Measurements from ENCODE around the gene SERPINB7. TPM values are rescaled to one million over a fixed set of nuclear protein-coding genes. Genes with fewer than 3 reads are reported as not detected.

The SERPINB7 gene
- total RNA-seq, 4 donors from 2014 or later, result not detected

DNA sequence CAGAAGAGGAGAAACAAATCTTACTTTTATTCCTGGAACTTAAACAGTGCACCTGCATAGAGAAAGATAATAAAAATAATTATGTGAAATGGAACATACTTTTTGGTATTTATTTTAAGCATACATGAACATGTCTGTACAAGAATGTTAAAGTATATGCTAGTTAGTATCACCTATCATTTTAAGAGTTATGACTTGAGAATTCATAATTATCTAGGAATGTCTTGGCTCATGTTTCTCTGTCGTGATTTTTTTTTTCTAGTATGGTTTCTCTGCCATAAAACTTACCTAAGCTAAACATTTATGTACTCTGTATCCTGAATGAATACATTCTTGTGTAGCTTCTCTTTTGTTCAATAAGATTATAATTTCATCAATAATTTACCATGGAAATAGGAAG, 4.2 kb downstream of the SERPINB7 start:
- TF ChIP-seq POLR2A (IDR thresholded peaks at IDR 0.05) (no peak), CTCF (IDR thresholded peaks at IDR 0.05 in 4 of 5, conservative IDR thresholded peaks at IDR 0.05 in 1 of 5) (no peak)
- H3K9me3 ChIP-seq, result no peaks in the 10 kb centered on the region
- in situ Hi-C loops (cut with MboI; ENCODE audit: low sequenced_read_pairs in 4 of 4) (no loop called here), intact Hi-C loops (cut with DNase I; ENCODE audit: low total_unique reads) (no loop called here)
- H3K27me3 ChIP-seq, result no peaks in the 10 kb centered on the region
- ATAC-seq (no peak), DNase-seq (no peak)
- H3K36me3 ChIP-seq, result no peaks in the 10 kb centered on the region
- H3K27ac ChIP-seq, result no peak overlapping the region
- H3K4me1 ChIP-seq, result no peaks in the 10 kb centered on the region
- H3K4me3 ChIP-seq, result no peak overlapping the region

GRCh38 chr18:63783394-63783793, 8.2 kb downstream of the SERPINB7 start:
- no peaks in the 10 kb centered on the region for H3K9me3 ChIP-seq
- ATAC-seq (no peak), DNase-seq (no peak)
- no peaks in the 10 kb centered on the region for H3K36me3 ChIP-seq
- intact Hi-C loops (cut with DNase I; ENCODE audit: low total_unique reads), result no loop called here
- TF ChIP-seq CTCF (IDR thresholded peaks at IDR 0.05 in 4 of 5, conservative IDR thresholded peaks at IDR 0.05 in 1 of 5), result no peak
- no peak for TF ChIP-seq POLR2A (IDR thresholded peaks at IDR 0.05)
- in situ Hi-C loops (cut with MboI; ENCODE audit: low sequenced_read_pairs in 4 of 4), result no loop called here
- H3K4me1 ChIP-seq, result no peaks in the 10 kb centered on the region
- no peak overlapping the region for H3K4me3 ChIP-seq
- H3K27ac ChIP-seq, result no peak overlapping the region
- H3K27me3 ChIP-seq, result no peaks in the 10 kb centered on the region

DNA sequence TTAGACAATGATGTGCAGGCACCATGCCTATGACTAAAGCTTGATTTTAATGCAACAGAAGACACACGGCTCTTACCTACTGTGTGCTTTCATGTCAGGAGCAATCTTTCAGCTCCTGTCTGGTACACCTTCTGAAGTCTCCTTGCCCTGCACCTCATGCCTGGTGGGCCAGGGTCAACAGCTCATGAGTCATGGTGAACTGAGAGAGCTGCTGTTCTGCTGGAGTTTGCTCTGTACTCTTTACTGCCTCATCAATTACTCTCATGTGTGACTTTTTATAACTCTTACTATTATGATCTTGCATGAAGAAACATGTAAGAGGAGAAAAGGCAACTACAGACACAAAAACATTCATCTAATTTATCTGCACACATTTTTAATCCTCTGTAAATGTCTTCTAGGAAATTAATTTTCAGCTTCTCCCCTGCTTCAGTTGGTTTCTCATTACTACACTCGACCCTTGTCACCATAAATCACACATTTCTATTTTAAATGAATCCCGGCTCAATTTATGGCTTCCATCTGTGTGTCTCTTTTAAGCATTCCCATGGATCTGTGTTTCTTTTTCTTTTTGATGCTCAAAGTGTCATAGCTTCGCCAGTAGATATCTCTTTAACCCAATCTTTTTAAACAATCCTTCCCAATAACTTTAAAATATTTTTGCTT, 9.7 kb downstream of the SERPINB7 start:
- H3K36me3 ChIP-seq, result no peaks in the 10 kb centered on the region
- H3K4me1 ChIP-seq, result no peaks in the 10 kb centered on the region
- in situ Hi-C loops (cut with MboI; ENCODE audit: low sequenced_read_pairs in 4 of 4) (no loop called here), intact Hi-C loops (cut with DNase I; ENCODE audit: low total_unique reads) (no loop called here)
- no peak for ATAC-seq
- H3K27ac ChIP-seq, result no peak overlapping the region
- TF ChIP-seq CTCF (IDR thresholded peaks at IDR 0.05 in 4 of 5, conservative IDR thresholded peaks at IDR 0.05 in 1 of 5), result no peak
- no peak for TF ChIP-seq POLR2A (IDR thresholded peaks at IDR 0.05)
- DNase-seq, result no peak
- H3K4me3 ChIP-seq, result no peak overlapping the region
- no peaks in the 10 kb centered on the region for H3K27me3 ChIP-seq
- no peaks in the 10 kb centered on the region for H3K9me3 ChIP-seq

DNA sequence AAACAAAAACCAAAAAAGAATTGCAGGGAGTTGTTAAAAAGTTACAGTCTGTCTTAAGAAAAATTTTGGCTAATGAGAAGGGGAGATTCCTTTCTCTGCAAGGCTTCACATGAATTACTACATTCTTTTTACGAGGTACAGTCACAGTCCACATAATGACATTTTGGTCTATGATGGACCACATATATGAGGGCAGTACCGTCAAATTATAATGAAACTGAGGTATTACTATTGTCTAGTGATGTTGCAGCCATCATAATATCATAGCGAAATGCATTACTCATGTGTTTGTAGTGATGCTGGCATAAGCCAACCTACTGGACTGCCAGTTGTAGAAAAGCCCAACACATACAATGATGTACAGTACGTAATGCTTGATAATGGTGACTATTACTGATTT, 12.5 kb downstream of the SERPINB7 start:
- no peaks in the 10 kb centered on the region for H3K4me1 ChIP-seq
- intact Hi-C loops (cut with DNase I; ENCODE audit: low total_unique reads), result no loop called here

More for the DNA sequence above, 12.5 kb downstream of the SERPINB7 start:
- DNase-seq (no peak), ATAC-seq (no peak)
- Histone ChIP-seq H3K27me3 (no peaks in the 10 kb centered on the region), H3K4me3 (no peak overlapping the region), H3K36me3 (no peaks in the 10 kb centered on the region), H3K27ac (no peak overlapping the region), H3K9me3 (no peaks in the 10 kb centered on the region)
- in situ Hi-C loops (cut with MboI; ENCODE audit: low sequenced_read_pairs in 4 of 4), result no loop called here
- TF ChIP-seq POLR2A (IDR thresholded peaks at IDR 0.05) (no peak), CTCF (IDR thresholded peaks at IDR 0.05 in 4 of 5, conservative IDR thresholded peaks at IDR 0.05 in 1 of 5) (no peak)

Data from gastrocnemius medialis (tissue), 4 donors.